Activated T-cell treated with anti-CD3 and anti-CD28 coated beads for 48 hours (primary cell): ENCODE results near the gene NPRL2.
A peak's percentile ranks its signal among the peaks of the same experiment; 100 is the strongest.
"Not testable (repeated sequence)": the region's sequence is repeated elsewhere in the genome, so short reads cannot be mapped to it uniquely, and the experiment has no call there.

Source experiments
- DNase-seq: peaks from one replicate; pipeline ENCODE4 v3.0.0-alpha.2; 2020; ENCODE audit warnings: low read depth

NPRL2 gene

GRCh38 chr3:50327129-50327528 lies 23.4 kb downstream of the NPRL2 start:
- DNase-seq: no peak

- DNase-seq: no peak
Observed at GRCh38 chr3:50326182-50326541, 24.4 kb downstream of the NPRL2 start.

GRCh38 chr3:50325497-50326181 lies 24.9 kb downstream of the NPRL2 start:
- DNase-seq: no peak

- DNase-seq: no peak
Observed at GRCh38 chr3:50325113-50325480, 25.5 kb downstream of the NPRL2 start.

- peak; percentile 64 for DNase-seq
Observed at GRCh38 chr3:50324351-50325112, 26.0 kb downstream of the NPRL2 start.

GRCh38 chr3:50323614-50324199 lies 26.9 kb downstream of the NPRL2 start:
- no peak for DNase-seq

- no peak for DNase-seq
Observed at GRCh38 chr3:50323092-50323600, 27.4 kb downstream of the NPRL2 start.

GRCh38 chr3:50322386-50323091 lies 28.0 kb downstream of the NPRL2 start, which contains the start of gene HYAL2:
HYAL2 (minus strand) TSS chr3:50322745; CDS start chr3:50320489, 2,256 bp downstream.
- no peak for DNase-seq

GRCh38 chr3:50322115-50322385 lies 28.5 kb downstream of the NPRL2 start:
- DNase-seq: no peak

GRCh38 chr3:50321336-50322114 lies 29.1 kb downstream of the NPRL2 start:
- DNase-seq: peak; percentile 77

GRCh38 chr3:50320853-50321335 lies 29.7 kb downstream of the NPRL2 start:
- DNase-seq: peak; percentile 68

- no peak for DNase-seq
Observed at GRCh38 chr3:50319894-50320625, 30.5 kb downstream of the NPRL2 start.

- DNase-seq: no peak
Observed at GRCh38 chr3:50319181-50319893, 31.2 kb downstream of the NPRL2 start.

GRCh38 chr3:50318615-50319014 lies 32.0 kb downstream of the NPRL2 start:
- DNase-seq: no peak

- DNase-seq: no peak
Observed at GRCh38 chr3:50318163-50318562, 32.4 kb downstream of the NPRL2 start.

GRCh38 chr3:50317300-50317699 lies 33.3 kb downstream of the NPRL2 start:
- DNase-seq: no peak

- peak; percentile 44 for DNase-seq
Observed at GRCh38 chr3:50316657-50317242, 33.8 kb downstream of the NPRL2 start.

GRCh38 chr3:50314816-50315215 lies 35.8 kb downstream of the NPRL2 start:
- no peak for DNase-seq

GRCh38 chr3:50314342-50314741 lies 36.2 kb downstream of the NPRL2 start:
- no peak for DNase-seq

- not testable (repeated sequence) for DNase-seq
Observed at GRCh38 chr3:50312041-50312440, 38.5 kb downstream of the NPRL2 start.
